GM21526 (cell line): ENCODE measurements around the gene RBM4B.
A peak's percentile ranks its signal among the peaks of the same experiment; 100 is the strongest.
"Not testable (repeated sequence)": the region's sequence is repeated elsewhere in the genome, so short reads cannot be mapped to it uniquely, and the experiment has no call there.

Source experiments
- ATAC-seq: cut with Tn5 transposase; IDR thresholded peaks from one replicate; pipeline ENCODE4 v1.9.1; 2021; ENCODE audit warnings: moderate library complexity; ENCODE audit not compliant: unreplicated experiment, low FRiP score

RBM4B gene

GRCh38 chr11:66649903-66650302, 27.8 kb downstream of the RBM4B start:
- no peak for ATAC-seq

GRCh38 chr11:66646828-66647227, 30.9 kb downstream of the RBM4B start:
- no peak for ATAC-seq

- no peak for ATAC-seq
Observed at GRCh38 chr11:66643745-66644437, 33.8 kb downstream of the RBM4B start.

- no peak for ATAC-seq
Observed at GRCh38 chr11:66641834-66642233, 35.9 kb downstream of the RBM4B start.

- ATAC-seq = not testable (repeated sequence)
Observed at GRCh38 chr11:66639814-66640340, 37.8 kb downstream of the RBM4B start.

GRCh38 chr11:66639066-66639813, 38.4 kb downstream of the RBM4B start:
- no peak for ATAC-seq

- peak; percentile 87 for ATAC-seq
Observed at GRCh38 chr11:66638177-66639065, 39.3 kb downstream of the RBM4B start, which contains the start of gene RBM4. RBM4 (plus strand) TSS chr11:66638703; CDS start chr11:66639712, 1,009 bp downstream.

GRCh38 chr11:66637557-66638176, 40.0 kb downstream of the RBM4B start:
- no peak for ATAC-seq

- ATAC-seq = no peak
Observed at GRCh38 chr11:66636411-66636810, 41.3 kb downstream of the RBM4B start.

- ATAC-seq = no peak
Observed at GRCh38 chr11:66632952-66633351, 44.7 kb downstream of the RBM4B start.

GRCh38 chr11:66631883-66632282, 45.8 kb downstream of the RBM4B start:
- ATAC-seq = no peak

GRCh38 chr11:66629356-66629755, 48.3 kb downstream of the RBM4B start:
- ATAC-seq = no peak

- ATAC-seq = no peak
Observed at GRCh38 chr11:66628061-66628603, 49.6 kb downstream of the RBM4B start.

GRCh38 chr11:66626926-66627325, 50.8 kb downstream of the RBM4B start:
- no peak for ATAC-seq

- ATAC-seq = no peak
Observed at GRCh38 chr11:66626382-66626781, 51.3 kb downstream of the RBM4B start.

GRCh38 chr11:66625752-66626149, 51.9 kb downstream of the RBM4B start:
- ATAC-seq = no peak

GRCh38 chr11:66625041-66625751, 52.5 kb downstream of the RBM4B start:
- no peak for ATAC-seq

- no peak for ATAC-seq
Observed at GRCh38 chr11:66624450-66624849, 53.2 kb downstream of the RBM4B start.

- ATAC-seq = no peak
Observed at GRCh38 chr11:66619080-66619554, 58.6 kb downstream of the RBM4B start.
